Measurements from ENCODE around the gene CPTP.

DNA sequence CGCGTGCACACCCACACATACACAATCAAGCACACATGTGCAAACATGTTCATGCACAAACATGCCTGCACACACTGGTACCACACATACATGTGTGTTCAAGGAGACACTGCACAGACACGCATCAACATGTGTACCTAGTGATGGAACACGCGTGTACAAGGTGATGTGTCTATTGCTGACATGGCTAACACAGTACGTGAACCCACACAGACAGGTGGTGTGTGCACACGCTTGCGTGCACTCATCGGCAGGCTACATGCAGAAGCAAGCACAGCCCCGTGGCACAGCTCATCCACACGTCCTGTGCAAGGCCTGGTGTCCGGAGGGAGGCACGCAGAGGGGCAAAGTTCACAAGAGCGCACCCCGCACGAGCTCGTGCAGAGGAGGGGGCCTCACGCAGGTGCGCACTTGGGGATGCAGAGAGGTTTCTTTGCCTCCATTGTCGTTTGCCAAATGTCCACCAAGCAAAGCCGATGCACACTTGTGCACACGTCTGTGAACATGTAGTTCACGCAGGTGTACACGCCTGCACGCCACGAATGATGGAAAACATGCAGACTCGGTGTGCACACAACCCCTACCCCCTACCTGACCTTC lies 17.8 kb upstream of the CPTP start:
- TF ChIP-seq, protein P1, sequence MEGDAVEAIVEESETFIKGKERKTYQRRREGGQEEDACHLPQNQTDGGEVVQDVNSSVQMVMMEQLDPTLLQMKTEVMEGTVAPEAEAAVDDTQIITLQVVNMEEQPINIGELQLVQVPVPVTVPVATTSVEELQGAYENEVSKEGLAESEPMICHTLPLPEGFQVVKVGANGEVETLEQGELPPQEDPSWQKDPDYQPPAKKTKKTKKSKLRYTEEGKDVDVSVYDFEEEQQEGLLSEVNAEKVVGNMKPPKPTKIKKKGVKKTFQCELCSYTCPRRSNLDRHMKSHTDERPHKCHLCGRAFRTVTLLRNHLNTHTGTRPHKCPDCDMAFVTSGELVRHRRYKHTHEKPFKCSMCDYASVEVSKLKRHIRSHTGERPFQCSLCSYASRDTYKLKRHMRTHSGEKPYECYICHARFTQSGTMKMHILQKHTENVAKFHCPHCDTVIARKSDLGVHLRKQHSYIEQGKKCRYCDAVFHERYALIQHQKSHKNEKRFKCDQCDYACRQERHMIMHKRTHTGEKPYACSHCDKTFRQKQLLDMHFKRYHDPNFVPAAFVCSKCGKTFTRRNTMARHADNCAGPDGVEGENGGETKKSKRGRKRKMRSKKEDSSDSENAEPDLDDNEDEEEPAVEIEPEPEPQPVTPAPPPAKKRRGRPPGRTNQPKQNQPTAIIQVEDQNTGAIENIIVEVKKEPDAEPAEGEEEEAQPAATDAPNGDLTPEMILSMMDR (IDR thresholded peaks at IDR 0.05): no peak
- TF ChIP-seq POLR2A (IDR thresholded peaks at IDR 0.05): no peak

All from heart left ventricle (tissue), 13 donors.